IMR-90 (cell line): ENCODE data around the gene PLEK2. TPM values are rescaled to one million over a fixed set of nuclear protein-coding genes. Genes with fewer than 3 reads are reported as not detected.

Source experiments
- ATAC-seq: fragments of 200-7000 bp; cut with Tn5 transposase; 2 replicates; pipeline ENCODE4 v1.9.1; 2020; ENCODE audit warnings: low read depth, mild to moderate bottlenecking, moderate library complexity
- BruUV-seq: library from RNA; stranded (reverse); fragments of 400-500 nt; replicated peaks from 2 replicates; lab custom pipeline; 2021; lab: Mats Ljungman, UMichigan
- CTCF ChIA-PET: fragments of 300-600 bp; formaldehyde crosslinking; extraction: SDS; loops from one replicate; lab custom pipeline; 2021; ENCODE audit warnings: antibody characterized with exemption; lab: Yijun Ruan, JAX
- POLR2A ChIA-PET: fragments of 300-600 bp; sonication (Branson Sonifier 250); formaldehyde crosslinking; loops from one replicate; lab custom pipeline; 2022; ENCODE audit warnings: antibody characterized with exemption; ENCODE audit not compliant: unreplicated experiment; lab: Charles Lee
- DNase-seq: peaks from one replicate; pipeline ENCODE4 v3.0.0; 2013
- H2AFZ ChIP-seq: replicated peaks from 2 replicates; pipeline ENCODE3; 2013; ENCODE audit warnings: low read length, mild to moderate bottlenecking; ENCODE audit not compliant: poor library complexity
- H2AK5ac ChIP-seq: 2 replicates; pipeline ENCODE4 v1.6.1; 2013; ENCODE audit warnings: low read depth, low read length, inconsistent platforms
- H2AK9ac ChIP-seq: replicated peaks from 2 replicates; pipeline ENCODE3; 2013; ENCODE audit warnings: mild to moderate bottlenecking, low read depth, low read length, moderate library complexity; ENCODE audit not compliant: poor library complexity
- H2BK120ac ChIP-seq: 2 replicates; pipeline ENCODE4 v1.6.1; 2013; ENCODE audit warnings: low read depth, low read length, inconsistent platforms
- H2BK15ac ChIP-seq: 3 replicates; pipeline ENCODE4 v1.6.1; 2013; ENCODE audit warnings: low read depth, low read length, inconsistent platforms
- H2BK20ac ChIP-seq: 2 replicates; pipeline ENCODE4 v1.6.1; 2013; ENCODE audit warnings: low read depth, mild to moderate bottlenecking, inconsistent platforms, low read length, moderate library complexity
- H2BK5ac ChIP-seq: 2 replicates; pipeline ENCODE4 v1.6.1; 2013; ENCODE audit warnings: mild to moderate bottlenecking, low read depth, low read length, inconsistent platforms; ENCODE audit not compliant: poor library complexity, severe bottlenecking
- H3K14ac ChIP-seq: replicated peaks from 2 replicates; pipeline ENCODE4 v1.6.1; 2013; ENCODE audit warnings: low read depth, low read length, inconsistent platforms
- H3K18ac ChIP-seq: 2 replicates; pipeline ENCODE4 v1.6.1; 2013; ENCODE audit warnings: low read depth, low read length, control low read depth
- H3K23ac ChIP-seq: 2 replicates; pipeline ENCODE4 v1.6.1; 2013; ENCODE audit warnings: low read depth, low read length, inconsistent platforms
- H3K27ac ChIP-seq: 2 replicates; pipeline ENCODE4 v1.5.1; 2013; ENCODE audit warnings: mild to moderate bottlenecking, control low read depth, low read length; ENCODE audit not compliant: insufficient read depth
- H3K27me3 ChIP-seq: 2 replicates; pipeline ENCODE4 v1.6.1; 2013; ENCODE audit warnings: low read length; ENCODE audit not compliant: control insufficient read depth, insufficient read depth
- H3K36me3 ChIP-seq: 2 replicates; pipeline ENCODE4 v1.6.1; 2013; ENCODE audit warnings: low read length, mixed read lengths; ENCODE audit not compliant: control insufficient read depth, insufficient read depth
- H3K4ac ChIP-seq: 2 replicates; pipeline ENCODE4 v1.6.1; 2013; ENCODE audit warnings: low read depth, low read length, inconsistent platforms
- H3K4me1 ChIP-seq: 2 replicates; pipeline ENCODE4 v1.6.1; 2013; ENCODE audit warnings: low read length, mixed read lengths; ENCODE audit not compliant: control insufficient read depth, insufficient read depth
- H3K4me2 ChIP-seq: 2 replicates; pipeline ENCODE4 v1.6.1; 2013; ENCODE audit warnings: low read depth, mild to moderate bottlenecking, control low read depth, low read length, moderate library complexity
- H3K4me3 ChIP-seq: 2 replicates; pipeline ENCODE4 v1.5.1; 2013; ENCODE audit warnings: low read depth, mild to moderate bottlenecking, control low read depth, low read length, moderate library complexity; ENCODE audit not compliant: insufficient read depth
- H3K56ac ChIP-seq: 2 replicates; pipeline ENCODE4 v1.6.1; 2013; ENCODE audit warnings: low read length, inconsistent platforms; ENCODE audit not compliant: insufficient read depth; ENCODE audit errors: extremely low read depth
- H3K79me1 ChIP-seq, 2 experiments: 2 replicates each; pipeline ENCODE4 v1.6.1; 2013; ENCODE audit warnings: low read length in 2 of 2, inconsistent platforms in 1 of 2, low read depth in 1 of 2
- H3K9ac ChIP-seq: 2 replicates; pipeline ENCODE4 v1.6.1; 2013; ENCODE audit warnings: low read depth, low read length, control low read depth
- H3K9me1 ChIP-seq: 2 replicates; pipeline ENCODE4 v1.6.1; 2013; ENCODE audit warnings: low read length, inconsistent platforms; ENCODE audit not compliant: insufficient read depth
- H3K9me3 ChIP-seq: 2 replicates; pipeline ENCODE4 v1.6.1; 2013; ENCODE audit warnings: low read length; ENCODE audit not compliant: control insufficient read depth, insufficient read depth
- H4K20me1 ChIP-seq: 2 replicates; pipeline ENCODE4 v1.6.1; 2013; ENCODE audit warnings: low read length, inconsistent platforms; ENCODE audit not compliant: insufficient read depth
- H4K5ac ChIP-seq: 2 replicates; pipeline ENCODE4 v1.6.1; 2013; ENCODE audit warnings: mild to moderate bottlenecking, low read depth, low read length, control low read depth
- H4K8ac ChIP-seq, 2 experiments: 2 replicates each; pipeline ENCODE4 v1.6.1; 2013; ENCODE audit warnings: low read depth in 2 of 2, low read length in 2 of 2, control low read depth in 1 of 2, inconsistent platforms in 1 of 2
- H4K91ac ChIP-seq: 2 replicates; pipeline ENCODE4 v1.6.1; 2013; ENCODE audit warnings: low read depth, low read length, inconsistent platforms; ENCODE audit not compliant: insufficient read depth
- BHLHE40 ChIP-seq: fragments of 150-350 bp; IDR thresholded peaks from 2 replicates; pipeline ENCODE4 v1.6.1; 2016; ENCODE audit warnings: mild to moderate bottlenecking, low read depth, low read length
- CEBPB ChIP-seq: IDR thresholded peaks from 2 replicates; pipeline ENCODE4 v1.6.1; 2012; ENCODE audit warnings: low read depth, low read length, improper control_type of control experiment
- CHD1 ChIP-seq: IDR thresholded peaks from 2 replicates; pipeline ENCODE4 v1.6.1; 2012; ENCODE audit warnings: low read depth, low read length, improper control_type of control experiment
- CTCF ChIP-seq: conservative IDR thresholded peaks from 2 replicates; pipeline ENCODE4 v1.5.1; 2012; ENCODE audit warnings: mild to moderate bottlenecking, low read depth, low read length, improper control_type of control experiment
- FOS ChIP-seq: fragments of 150-350 bp; IDR thresholded peaks from 2 replicates; pipeline ENCODE4 v1.6.1; 2016; ENCODE audit warnings: low read depth, low read length
- MAFK ChIP-seq: IDR thresholded peaks from 2 replicates; pipeline ENCODE4 v1.6.1; 2012; ENCODE audit warnings: low read depth, low read length, improper control_type of control experiment
- MAZ ChIP-seq: IDR thresholded peaks from 2 replicates; pipeline ENCODE4 v1.6.1; 2012; ENCODE audit warnings: low read depth, mild to moderate bottlenecking, low read length, improper control_type of control experiment, moderate library complexity, borderline replicate concordance
- MXI1 ChIP-seq: IDR thresholded peaks from 2 replicates; pipeline ENCODE4 v1.6.1; 2012; ENCODE audit warnings: low read depth, mild to moderate bottlenecking, low read length, moderate library complexity, borderline replicate concordance
- NFE2L2 ChIP-seq: fragments of 150-350 bp; IDR thresholded peaks from 2 replicates; pipeline ENCODE4 v1.6.1; 2016; ENCODE audit warnings: low read depth, mild to moderate bottlenecking, low read length
- POLR2A ChIP-seq: IDR thresholded peaks from 2 replicates; pipeline ENCODE4 v1.6.1; 2012; ENCODE audit warnings: mild to moderate bottlenecking, low read depth, low read length
- RAD21 ChIP-seq: IDR thresholded peaks from 2 replicates; pipeline ENCODE4 v1.6.1; 2012; ENCODE audit warnings: low read length, improper control_type of control experiment
- RCOR1 ChIP-seq: IDR thresholded peaks from 2 replicates; pipeline ENCODE4 v1.6.1; 2012; ENCODE audit warnings: mild to moderate bottlenecking, low read length, improper control_type of control experiment; ENCODE audit not compliant: insufficient replicate concordance
- RFX5 ChIP-seq: IDR thresholded peaks from 2 replicates; pipeline ENCODE4 v1.8.0; 2012; ENCODE audit warnings: low read depth, mild to moderate bottlenecking, low read length, moderate library complexity
- SMC3 ChIP-seq: fragments of 150-350 bp; IDR thresholded peaks from 2 replicates; pipeline ENCODE4 v1.6.1; 2016; ENCODE audit warnings: low read depth, mild to moderate bottlenecking, antibody characterized with exemption, low read length, moderate library complexity
- dilution Hi-C: fragments of 300-500 bp; cut with HindIII; formaldehyde crosslinking; loops from one replicate; pipeline ENCODE4 v1.14.3; 2018; ENCODE audit warnings: low sequenced_read_pairs; ENCODE audit not compliant: unreplicated experiment
- in situ Hi-C: fragments of 300-500 bp; cut with MboI; formaldehyde crosslinking; loops from 3 replicates; pipeline ENCODE4 v1.14.3; 2019; ENCODE audit warnings: low sequenced_read_pairs, inconsistent platforms, mixed read lengths
- intact Hi-C: fragments of 100-400 bp; cut with micrococcal nuclease; formaldehyde crosslinking; loops from 2 replicates; pipeline ENCODE4 v1.10.0; 2022
- polyA plus RNA-seq, 3 experiments: library from polyadenylated mRNA; depleted of rRNA; stranded (reverse); fragments of >200 nt; gene quantifications; 2 replicates each; pipeline ENCODE4 v1.2.3, GENCODE V29; 2012; ENCODE audit warnings: low replicate concordance in 1 of 3
- total RNA-seq: library from RNA; depleted of rRNA; stranded (reverse); fragments of >200 nt; gene quantifications from 2 replicates; pipeline ENCODE4 v1.2.3, GENCODE V29; 2012
- TF ChIP-seq, protein P1 (sequence below): fragments of 150-350 bp; IDR thresholded peaks from 2 replicates; pipeline ENCODE4 v1.6.1; 2016; ENCODE audit warnings: low read depth, mild to moderate bottlenecking, low read length, moderate library complexity, borderline replicate concordance
- TF ChIP-seq, protein P2 (sequence below): fragments of 150-350 bp; IDR thresholded peaks from 2 replicates; pipeline ENCODE4 v1.6.1; 2017; ENCODE audit warnings: mild to moderate bottlenecking, antibody characterized with exemption, low read length, low read depth

The PLEK2 gene
- total and polyA plus RNA-seq, 2 of the 4 experiments (the other 2 are of a cell fraction), result 1.7 to 2.5 TPM

DNA sequence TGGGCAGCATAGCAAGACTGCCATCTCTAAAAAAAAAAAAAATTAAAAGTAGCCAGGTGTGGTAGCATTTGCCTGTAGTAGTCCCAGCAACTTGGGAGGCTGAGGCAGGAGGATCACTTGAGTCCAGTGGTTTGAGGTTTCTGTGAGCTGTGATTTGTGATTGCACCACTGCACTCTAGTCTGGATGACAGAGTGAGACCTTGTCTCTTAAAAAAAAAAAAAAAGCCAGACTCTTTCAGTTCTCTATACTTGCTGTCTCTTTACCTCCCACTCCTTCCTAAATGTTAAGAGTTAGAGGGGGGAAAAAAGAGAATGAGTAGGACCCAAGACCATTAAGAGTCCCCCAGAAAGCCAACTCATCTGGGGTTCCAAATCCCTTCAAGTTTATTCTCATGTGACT is 34.0 kb downstream of the PLEK2 start:
- ChIA-PET CTCF (interaction anchor here (1.4 kb wide), 1 partner anchor 9 kb away, joined by 5 read pairs; no protein-coding TSS in a partner anchor), POLR2A (no interaction called here)
- Histone ChIP-seq H3K36me3 (peaks cover 37% of the 10 kb centered on the region), H2AFZ (no peak overlapping the region), H2BK20ac (no peak overlapping the region), H3K9me3 (no peaks in the 10 kb centered on the region), H4K20me1 (peaks cover 9% of the 10 kb centered on the region), H4K5ac (no peak overlapping the region), H3K4ac (no peak overlapping the region), H2BK120ac (no peak overlapping the region), H3K14ac (no peak overlapping the region), H3K56ac (no peak overlapping the region), H3K4me1 (peaks cover 2% of the 10 kb centered on the region; the same call in 1 of the 2 replicates), H2AK9ac (no peak overlapping the region), H3K23ac (no peak overlapping the region), H2AK5ac (no peak overlapping the region), H4K8ac (no peak overlapping the region), H3K9me1 (no peaks in the 10 kb centered on the region; the same call in 1 of the 2 replicates), H3K18ac (no peak overlapping the region), H3K27me3 (no peaks in the 10 kb centered on the region), H3K79me1 (peaks cover 12 to 20% of the 10 kb centered on the region in 2 experiments), H3K27ac (no peak overlapping the region), H2BK5ac (no peak overlapping the region), H4K91ac (no peak overlapping the region), H3K9ac (no peak overlapping the region), H3K4me2 (no peak overlapping the region), H2BK15ac (no peak overlapping the region), H3K4me3 (no peak overlapping the region)
- BruUV-seq, result no TSS peak
- no peak for TF ChIP-seq MAZ
- no peak for TF ChIP-seq RFX5
- TF ChIP-seq SMC3, result no peak
- TF ChIP-seq RCOR1, result no peak
- TF ChIP-seq RAD21, result no peak
- no peak for TF ChIP-seq CTCF
- no peak for TF ChIP-seq MAFK
- no peak for TF ChIP-seq MXI1
- TF ChIP-seq CHD1, result no peak
- TF ChIP-seq NFE2L2, result no peak
- TF ChIP-seq, protein P1, sequence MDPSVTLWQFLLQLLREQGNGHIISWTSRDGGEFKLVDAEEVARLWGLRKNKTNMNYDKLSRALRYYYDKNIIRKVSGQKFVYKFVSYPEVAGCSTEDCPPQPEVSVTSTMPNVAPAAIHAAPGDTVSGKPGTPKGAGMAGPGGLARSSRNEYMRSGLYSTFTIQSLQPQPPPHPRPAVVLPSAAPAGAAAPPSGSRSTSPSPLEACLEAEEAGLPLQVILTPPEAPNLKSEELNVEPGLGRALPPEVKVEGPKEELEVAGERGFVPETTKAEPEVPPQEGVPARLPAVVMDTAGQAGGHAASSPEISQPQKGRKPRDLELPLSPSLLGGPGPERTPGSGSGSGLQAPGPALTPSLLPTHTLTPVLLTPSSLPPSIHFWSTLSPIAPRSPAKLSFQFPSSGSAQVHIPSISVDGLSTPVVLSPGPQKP, result no peak
- TF ChIP-seq, protein P2, sequence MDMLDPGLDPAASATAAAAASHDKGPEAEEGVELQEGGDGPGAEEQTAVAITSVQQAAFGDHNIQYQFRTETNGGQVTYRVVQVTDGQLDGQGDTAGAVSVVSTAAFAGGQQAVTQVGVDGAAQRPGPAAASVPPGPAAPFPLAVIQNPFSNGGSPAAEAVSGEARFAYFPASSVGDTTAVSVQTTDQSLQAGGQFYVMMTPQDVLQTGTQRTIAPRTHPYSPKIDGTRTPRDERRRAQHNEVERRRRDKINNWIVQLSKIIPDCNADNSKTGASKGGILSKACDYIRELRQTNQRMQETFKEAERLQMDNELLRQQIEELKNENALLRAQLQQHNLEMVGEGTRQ, result no peak
- no peak for TF ChIP-seq FOS
- TF ChIP-seq POLR2A, result no peak
- no peak for TF ChIP-seq BHLHE40
- TF ChIP-seq CEBPB, result no peak
- in situ Hi-C loops (no loop called here), dilution Hi-C loops (no loop called here), intact Hi-C loops (no loop called here)
- DNase-seq, result no peak
- no peak for ATAC-seq
